OCI-LY1 (cell line): Measurements from ENCODE around the gene HDAC11.

Experiments
- CTCF ChIP-seq: fragments of 200-600 bp; sonication (generic), shearing (Covaris generic); IDR thresholded peaks from 2 replicates; pipeline ENCODE4 v1.5.1; 2017; ENCODE audit warnings: mild to moderate bottlenecking, antibody characterized with exemption, low read length, moderate library complexity, mixed read lengths
- EZH2 ChIP-seq: fragments of 200-600 bp; sonication (generic), shearing (Covaris generic); IDR thresholded peaks from 2 replicates; pipeline ENCODE4 v1.8.0; 2017; ENCODE audit warnings: borderline replicate concordance, mixed run types, mild to moderate bottlenecking, antibody characterized with exemption, low read length, moderate library complexity, mixed read lengths

- TF ChIP-seq CTCF (no peak), EZH2 (no peak)
Measured at GRCh38 chr3:13538520-13539291, 58.6 kb downstream of the HDAC11 start.
